COLO668 (cell line): ENCODE results near the gene GPT2.

Experiments used
- DNase-seq: peaks from one replicate; lab custom pipeline; 2025; ENCODE audit not compliant: unreplicated experiment; lab: John Stamatoyannopoulos, UW

Gene GPT2

DNA sequence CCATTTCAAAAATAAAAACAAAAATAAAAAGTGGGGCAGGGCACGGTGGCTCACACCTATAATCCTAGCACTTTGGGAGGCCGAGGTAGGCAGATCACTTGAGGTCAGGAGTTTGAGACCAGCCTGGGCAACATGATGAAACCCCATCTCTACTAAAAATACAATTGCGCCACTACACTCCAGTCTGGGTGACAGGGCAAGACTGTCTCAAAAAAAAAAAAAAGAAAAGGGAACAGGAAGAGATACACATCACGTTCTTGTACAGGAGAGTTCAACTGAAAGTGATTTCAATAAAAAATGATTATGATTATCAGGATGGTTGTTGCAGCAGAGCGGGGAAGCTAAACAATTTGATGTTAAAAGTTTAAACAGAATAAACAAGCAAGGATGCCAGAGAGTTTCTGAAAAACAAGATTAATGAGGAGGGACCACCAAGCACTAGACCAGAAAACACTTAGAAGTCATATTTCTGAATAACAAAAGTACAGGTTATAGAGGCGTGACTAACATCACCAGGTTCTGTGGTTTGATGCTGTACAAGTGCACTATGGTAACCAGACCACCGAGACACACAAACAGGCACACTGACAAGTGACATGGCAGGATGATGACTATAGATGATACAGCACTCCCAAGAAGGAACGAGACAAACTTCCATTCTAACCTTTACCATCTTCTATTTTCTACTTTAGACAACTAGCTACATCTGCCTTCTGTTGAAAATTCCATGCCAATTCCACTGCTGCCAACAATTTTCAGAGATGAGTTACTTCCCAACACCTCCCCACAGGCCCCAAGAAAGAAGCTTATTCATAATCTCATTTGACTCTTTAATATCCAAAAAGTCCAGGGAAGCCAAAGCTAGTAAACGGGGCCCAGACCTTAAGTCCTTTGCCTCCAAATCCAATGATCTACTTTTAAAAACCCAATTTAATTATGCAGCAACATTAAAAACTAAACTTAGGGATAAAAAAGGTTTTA lies 77.5 kb downstream of the GPT2 start:
- no peak for DNase-seq

DNA sequence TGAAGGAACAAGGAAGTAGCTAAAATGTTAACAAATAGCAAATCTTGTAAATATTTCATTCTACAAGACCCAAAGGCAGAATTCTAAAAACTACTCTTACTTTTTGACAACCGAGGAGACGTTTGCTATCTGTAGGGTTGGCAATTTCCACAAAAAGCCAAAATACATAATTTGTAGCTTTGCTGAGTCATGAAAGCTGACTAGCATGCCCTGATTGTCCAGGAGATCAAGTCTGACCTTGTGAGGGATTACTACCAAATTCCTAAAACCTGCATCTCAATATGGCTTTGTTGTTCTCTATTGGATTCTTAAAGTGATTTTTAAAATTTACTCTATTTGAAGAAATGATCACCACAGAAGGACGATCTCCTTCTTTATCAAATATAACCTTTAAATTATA lies 78.5 kb downstream of the GPT2 start:
- no peak for DNase-seq

DNA sequence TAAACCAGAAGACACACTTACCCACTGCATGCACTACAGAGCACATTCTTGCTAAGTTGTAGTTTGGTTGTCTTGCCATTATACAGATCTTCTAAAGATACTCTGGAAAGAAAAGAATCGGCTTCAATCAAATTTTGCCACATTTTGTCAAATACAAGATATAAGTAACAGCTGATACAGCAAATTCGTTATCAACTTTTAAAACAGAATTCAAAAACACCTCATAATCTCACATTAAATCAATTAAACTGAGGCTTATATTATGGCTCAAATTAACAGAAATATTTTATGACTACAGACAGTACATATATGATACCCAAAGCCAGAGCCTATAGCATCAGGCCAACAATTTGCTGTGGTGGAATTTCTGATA lies 83.9 kb downstream of the GPT2 start:
- DNase-seq = no peak

DNA sequence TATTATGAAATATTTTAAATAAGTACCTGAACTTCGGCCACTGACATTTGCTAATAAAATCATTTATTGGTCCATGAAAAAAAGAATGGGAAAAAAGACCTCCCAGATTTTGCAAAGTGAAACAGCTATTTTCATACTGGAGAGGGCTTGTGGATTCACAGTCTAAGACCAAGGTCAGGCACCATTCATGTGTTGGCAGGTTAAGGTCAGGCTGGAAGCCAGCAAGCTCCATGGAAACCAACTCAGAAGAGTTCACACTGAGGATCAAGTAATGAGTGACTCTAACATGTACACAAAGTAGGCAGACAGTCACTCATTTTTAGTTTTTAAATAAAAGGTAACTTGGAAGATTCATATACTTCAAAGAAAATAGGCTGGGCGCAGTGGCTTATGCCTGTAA lies 85.9 kb downstream of the GPT2 start:
- DNase-seq = no peak

DNA sequence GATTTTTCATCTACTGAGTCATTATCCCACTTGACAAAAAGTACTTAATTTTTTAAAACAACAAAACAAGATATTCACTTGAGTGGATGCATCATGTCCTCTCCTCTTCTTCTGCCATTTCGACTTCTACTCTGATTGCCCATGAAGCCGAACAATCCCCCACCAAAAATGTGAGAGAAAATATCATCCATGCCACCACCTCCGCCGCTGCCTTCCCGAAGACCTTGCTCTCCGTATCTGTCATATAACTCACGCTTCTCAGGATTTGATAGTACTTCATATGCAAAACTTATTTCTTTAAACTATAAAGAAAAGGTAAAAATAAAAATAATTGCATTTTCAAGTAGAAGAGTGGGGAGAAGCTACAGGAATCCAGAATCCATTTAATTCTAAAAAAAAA lies 87.1 kb downstream of the GPT2 start:
- no peak for DNase-seq

- DNase-seq = peak; percentile 65
Observed at GRCh38 chr16:46972429-46973206, 88.5 kb downstream of the GPT2 start.

GRCh38 chr16:46973207-46973995 lies 89.2 kb downstream of the GPT2 start, which contains the start of gene DNAJA2:
Gene DNAJA2, minus strand, starts transcription at chr16:46973674. Its CDS starts 102 bp downstream, at chr16:46973572.
- DNase-seq = peak; percentile 92

DNA sequence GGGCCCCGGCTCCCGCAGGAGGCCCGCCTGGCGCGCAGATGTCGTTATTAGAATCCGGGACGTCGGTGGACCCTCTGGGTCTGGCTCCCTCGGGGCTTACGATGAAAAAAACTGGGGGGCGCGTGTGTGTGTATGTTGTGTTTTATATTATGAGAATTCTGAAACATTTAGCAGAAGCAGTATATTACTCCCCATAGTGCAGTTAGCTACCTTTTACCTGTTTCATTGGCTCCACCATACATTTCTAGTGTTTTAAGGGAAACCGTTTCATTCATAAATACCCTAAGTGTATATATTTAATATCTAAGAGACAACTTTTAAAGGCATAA lies 89.8 kb downstream of the GPT2 start:
- no peak for DNase-seq

- DNase-seq = peak; percentile 16
Observed at GRCh38 chr16:46974352-46974751, 90.2 kb downstream of the GPT2 start.

GRCh38 chr16:46975165-46975564 lies 91.0 kb downstream of the GPT2 start:
- no peak for DNase-seq

DNA sequence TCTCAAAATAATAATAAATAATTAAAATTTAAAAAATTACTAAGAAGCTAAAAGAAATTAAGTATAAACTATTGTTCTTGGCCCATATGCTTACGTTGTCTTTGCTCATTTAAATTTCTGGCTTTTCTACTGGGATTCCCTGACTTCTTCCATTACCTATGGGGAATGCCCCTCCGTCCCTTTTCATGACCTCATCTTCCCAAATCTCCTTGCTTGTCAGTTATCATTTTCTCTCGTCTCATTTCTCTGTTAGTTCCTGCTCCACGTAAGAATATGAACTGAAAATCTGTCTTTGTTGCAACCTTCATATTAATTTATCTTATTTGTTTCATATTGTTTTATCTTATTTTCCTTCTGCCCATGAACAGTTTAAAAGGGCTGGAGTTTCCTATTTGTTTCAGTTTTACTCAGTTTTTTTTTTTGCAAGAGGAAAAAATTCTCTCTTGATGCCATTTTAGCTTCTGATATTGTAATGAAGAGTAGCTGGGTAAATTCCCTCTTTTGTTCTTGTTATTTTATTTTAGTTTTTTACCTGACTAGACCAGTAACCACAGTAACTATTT lies 91.8 kb downstream of the GPT2 start:
- no peak for DNase-seq

DNA sequence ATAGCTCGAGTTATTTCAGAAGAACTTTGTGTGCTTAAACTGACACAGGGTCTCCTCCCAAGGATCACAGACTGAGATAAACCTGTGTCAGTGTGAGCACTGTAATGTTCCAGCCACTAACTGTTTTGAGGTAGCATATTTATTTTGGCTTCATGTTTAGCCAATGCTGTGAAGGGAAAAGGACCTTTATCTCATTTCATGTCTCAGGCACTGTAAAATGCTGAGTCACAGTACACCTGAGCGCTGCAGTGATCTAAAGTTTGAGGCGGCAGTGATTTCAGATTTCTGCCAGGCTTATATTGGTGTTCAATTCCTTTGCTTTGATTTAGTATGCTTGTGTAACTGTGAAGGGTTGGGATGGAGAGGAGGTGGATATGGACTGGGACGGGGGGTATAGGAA lies 92.4 kb downstream of the GPT2 start:
- DNase-seq = no peak
